Spleen (tissue), 3 donors: ENCODE measurements around the gene RFX8.

Experiments used
- POLR2A ChIP-seq, 3 donors: fragments of 450-650 bp; IDR thresholded peaks; one replicate each; pipeline ENCODE4 v1.5.1; 2017; ENCODE audit warnings: antibody characterized with exemption in 3 of 3, mild to moderate bottlenecking in 1 of 3
- POLR2AphosphoS5 ChIP-seq, 3 donors: sonication (generic); formaldehyde crosslinking; IDR thresholded peaks; one replicate each; pipeline ENCODE4 v1.5.1; 2017; ENCODE audit warnings: antibody characterized with exemption in 3 of 3

DNA sequence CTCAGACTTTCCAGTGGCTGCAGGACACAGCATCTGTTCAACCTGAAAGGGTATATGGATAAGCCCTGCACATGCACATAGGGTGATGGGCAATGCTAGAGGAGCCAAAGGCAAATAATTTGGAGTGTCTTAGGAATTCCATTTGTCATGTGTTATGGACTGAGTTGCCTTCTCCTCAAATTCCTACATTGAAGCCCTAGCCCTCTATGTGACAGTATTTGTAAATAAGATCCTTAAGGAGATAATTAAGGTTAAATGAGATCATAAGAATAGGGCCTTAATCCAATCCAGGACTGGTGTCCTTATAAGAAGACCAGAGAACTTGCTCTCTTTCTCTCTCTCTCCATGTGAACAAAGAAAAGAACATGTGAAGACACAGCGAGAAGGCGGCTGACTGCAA, 44.8 kb downstream of the RFX8 start:
- TF ChIP-seq POLR2A (IDR thresholded peaks at IDR 0.05) (no peak), POLR2AphosphoS5 (IDR thresholded peaks at IDR 0.05) (no peak)
